GM12873 (cell line): ENCODE data around the gene VDR.

Source experiments
- CTCF ChIP-seq: IDR thresholded peaks from 2 replicates; pipeline ENCODE4 v1.5.1; 2012; ENCODE audit warnings: low read depth, mild to moderate bottlenecking, moderate library complexity, low read length, control low read depth; ENCODE audit not compliant: insufficient read depth; ENCODE audit errors: missing control alignments

VDR gene

GRCh38 chr12:47828976-47829482 lies 75.8 kb downstream of the VDR start:
- no peak for TF ChIP-seq CTCF

GRCh38 chr12:47828008-47828975 lies 76.5 kb downstream of the VDR start:
- TF ChIP-seq CTCF, result no peak

- no peak for TF ChIP-seq CTCF
Observed at GRCh38 chr12:47825173-47825639, 79.6 kb downstream of the VDR start.

GRCh38 chr12:47824635-47825034 lies 80.2 kb downstream of the VDR start:
- TF ChIP-seq CTCF, result no peak

GRCh38 chr12:47824198-47824597 lies 80.6 kb downstream of the VDR start:
- no peak for TF ChIP-seq CTCF

- no peak for TF ChIP-seq CTCF
Observed at GRCh38 chr12:47823422-47824086, 81.2 kb downstream of the VDR start.

- TF ChIP-seq CTCF, result no peak
Observed at GRCh38 chr12:47822863-47823262, 81.9 kb downstream of the VDR start.
